ENCODE measurements around the gene CD74.

Gene CD74

GRCh38 chr5:150413176-150413901 lies 629 bp upstream of the CD74 start:
- Mint-ChIP-seq H3K4me1 (peaks cover 41% of the 10 kb centered on the region), H3K36me3 (ENCODE audit: low read depth) (no peaks in the 10 kb centered on the region), H3K4me3 (peak overlapping the region; percentile 85), H3K9me3 (no peaks in the 10 kb centered on the region), H3K27ac (peak overlapping the region; percentile 97), H3K27me3 (ENCODE audit: low read depth, poor library complexity) (peaks cover 5% of the 10 kb centered on the region)
- DNase-seq: no peak
- TF ChIP-seq CTCF (IDR thresholded peaks at IDR 0.05): no peak

GRCh38 chr5:150411245-150411979 lies 1.3 kb downstream of the CD74 start:
- Mint-ChIP-seq H3K27ac (no peak overlapping the region), H3K4me3 (peak overlapping the region; percentile 54)
- DNase-seq: no peak

GRCh38 chr5:150410524-150411244 lies 2.0 kb downstream of the CD74 start:
- peaks cover 5% of the 10 kb centered on the region for H3K27me3 Mint-ChIP-seq (ENCODE audit: low read depth, poor library complexity)
- peaks cover 41% of the 10 kb centered on the region for H3K4me1 Mint-ChIP-seq
- peak overlapping the region; percentile 41 for H3K27ac Mint-ChIP-seq
- H3K9me3 Mint-ChIP-seq: no peaks in the 10 kb centered on the region
- no peaks in the 10 kb centered on the region for H3K36me3 Mint-ChIP-seq (ENCODE audit: low read depth)
- H3K4me3 Mint-ChIP-seq: peak overlapping the region; percentile 67
- no peak for TF ChIP-seq CTCF (IDR thresholded peaks at IDR 0.05)
- peak; percentile 52 for DNase-seq

More at GRCh38 chr5:150411245-150411979, 1.3 kb downstream of the CD74 start:
- TF ChIP-seq CTCF (IDR thresholded peaks at IDR 0.05): no peak
- Mint-ChIP-seq H3K27me3 (ENCODE audit: low read depth, poor library complexity) (peaks cover 5% of the 10 kb centered on the region), H3K9me3 (no peaks in the 10 kb centered on the region), H3K4me1 (peaks cover 41% of the 10 kb centered on the region), H3K36me3 (ENCODE audit: low read depth) (no peaks in the 10 kb centered on the region)

- Mint-ChIP-seq H3K27ac (peak overlapping the region; percentile 41), H3K36me3 (ENCODE audit: low read depth) (no peaks in the 10 kb centered on the region), H3K4me1 (peaks cover 41% of the 10 kb centered on the region), H3K27me3 (ENCODE audit: low read depth, poor library complexity) (peaks cover 1% of the 10 kb centered on the region), H3K9me3 (no peaks in the 10 kb centered on the region), H3K4me3 (peak overlapping the region; percentile 67)
- DNase-seq: peak; percentile 77
- no peak for TF ChIP-seq CTCF (IDR thresholded peaks at IDR 0.05)
Measured at GRCh38 chr5:150409638-150410523, 2.8 kb downstream of the CD74 start.

GRCh38 chr5:150408231-150408943 lies 4.3 kb downstream of the CD74 start:
- Mint-ChIP-seq H3K27ac (no peak overlapping the region), H3K4me1 (peaks cover 36% of the 10 kb centered on the region), H3K4me3 (no peak overlapping the region), H3K9me3 (no peaks in the 10 kb centered on the region), H3K36me3 (ENCODE audit: low read depth) (no peaks in the 10 kb centered on the region), H3K27me3 (ENCODE audit: low read depth, poor library complexity) (no peaks in the 10 kb centered on the region)
- no peak for TF ChIP-seq CTCF (IDR thresholded peaks at IDR 0.05)
- DNase-seq: no peak

Measured in nephron progenitor cell (in vitro differentiated cells).